ENCODE data around the gene SRBD1. TPM values are rescaled to one million over a fixed set of nuclear protein-coding genes. Genes with fewer than 3 reads are reported as not detected.

The SRBD1 gene
- total and polyA plus RNA-seq, 7 donors: 2.3 to 6.4 (median 4.0) TPM

GRCh38 chr2:45418532-45418931, 192.5 kb downstream of the SRBD1 start:
- intact Hi-C loops (cut with DNase I): no loop called here
- WGBS, 3 donors: 40 to 66% (median 60%) methylated on average over 3 of the region's 3 CpGs
- H3K4me1 ChIP-seq: no peaks in the 10 kb centered on the region
- peaks cover 0 to 13% of the 10 kb centered on the region in 2 donors for H3K36me3 ChIP-seq (ENCODE audit: insufficient read depth in 1 of 2, low read depth in 1 of 2)
- no peaks in the 10 kb centered on the region for H3K27me3 ChIP-seq (ENCODE audit: insufficient read depth in 3 of 3, low read length in 2 of 3)
- ATAC-seq: no peak
- no peak for DNase-seq
- H3K27ac ChIP-seq: no peak overlapping the region
- TF ChIP-seq, protein P1, sequence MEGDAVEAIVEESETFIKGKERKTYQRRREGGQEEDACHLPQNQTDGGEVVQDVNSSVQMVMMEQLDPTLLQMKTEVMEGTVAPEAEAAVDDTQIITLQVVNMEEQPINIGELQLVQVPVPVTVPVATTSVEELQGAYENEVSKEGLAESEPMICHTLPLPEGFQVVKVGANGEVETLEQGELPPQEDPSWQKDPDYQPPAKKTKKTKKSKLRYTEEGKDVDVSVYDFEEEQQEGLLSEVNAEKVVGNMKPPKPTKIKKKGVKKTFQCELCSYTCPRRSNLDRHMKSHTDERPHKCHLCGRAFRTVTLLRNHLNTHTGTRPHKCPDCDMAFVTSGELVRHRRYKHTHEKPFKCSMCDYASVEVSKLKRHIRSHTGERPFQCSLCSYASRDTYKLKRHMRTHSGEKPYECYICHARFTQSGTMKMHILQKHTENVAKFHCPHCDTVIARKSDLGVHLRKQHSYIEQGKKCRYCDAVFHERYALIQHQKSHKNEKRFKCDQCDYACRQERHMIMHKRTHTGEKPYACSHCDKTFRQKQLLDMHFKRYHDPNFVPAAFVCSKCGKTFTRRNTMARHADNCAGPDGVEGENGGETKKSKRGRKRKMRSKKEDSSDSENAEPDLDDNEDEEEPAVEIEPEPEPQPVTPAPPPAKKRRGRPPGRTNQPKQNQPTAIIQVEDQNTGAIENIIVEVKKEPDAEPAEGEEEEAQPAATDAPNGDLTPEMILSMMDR (IDR thresholded peaks at IDR 0.05): no peak
- no peaks in the 10 kb centered on the region for H3K9me3 ChIP-seq
- no peak overlapping the region for H3K4me3 ChIP-seq

DNA sequence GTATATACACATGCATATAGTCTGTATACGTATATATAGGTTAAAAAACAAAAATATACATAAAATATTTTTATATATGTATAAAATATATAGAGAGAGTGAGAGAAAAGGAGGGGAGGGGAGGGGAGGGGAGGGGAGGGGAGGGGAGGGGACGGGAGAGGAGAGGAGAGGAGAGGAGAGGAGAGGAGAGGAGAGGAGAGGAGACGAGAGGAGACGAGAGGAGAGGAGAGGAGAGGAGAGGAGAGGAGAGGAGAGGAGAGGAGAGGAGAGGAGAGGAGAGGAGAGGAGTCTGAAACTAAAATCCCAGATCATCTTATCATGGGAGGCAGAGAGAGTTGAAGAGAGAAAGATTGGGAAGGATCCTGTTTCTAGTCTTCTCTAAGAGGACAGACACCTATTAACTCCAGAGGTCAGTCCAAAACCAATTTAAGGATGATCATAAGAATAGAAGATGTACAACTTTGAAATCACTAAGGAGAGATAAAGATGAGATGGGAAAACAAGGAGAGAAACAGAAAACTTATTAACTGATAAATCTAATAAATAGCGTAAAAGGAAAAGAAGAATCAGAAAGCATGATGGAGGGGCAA, 195.4 kb downstream of the SRBD1 start:
- Histone ChIP-seq H3K27me3 (ENCODE audit: insufficient read depth in 3 of 3, low read length in 2 of 3) (no peaks in the 10 kb centered on the region), H3K4me1 (no peaks in the 10 kb centered on the region), H3K36me3 (ENCODE audit: insufficient read depth in 1 of 2, low read depth in 1 of 2) (peaks cover 0 to 13% of the 10 kb centered on the region in 2 donors), H3K4me3 (no peak overlapping the region), H3K9me3 (no peaks in the 10 kb centered on the region), H3K27ac (no peak overlapping the region)
- intact Hi-C loops (cut with DNase I): no loop called here
- WGBS, 3 donors: 44 to 98% (median 98%) methylated on average over 2 to 5 of the region's 5 CpGs
- TF ChIP-seq, protein P1 (IDR thresholded peaks at IDR 0.05): no peak
- DNase-seq (no peak), ATAC-seq (no peak)

- H3K27ac ChIP-seq: no peak overlapping the region
- 26 to 39% (median 33%) methylated on average over 2 of the region's 2 CpGs for WGBS, 3 donors
- no peaks in the 10 kb centered on the region for H3K27me3 ChIP-seq (ENCODE audit: insufficient read depth in 3 of 3, low read length in 2 of 3)
- TF ChIP-seq, protein P1 (IDR thresholded peaks at IDR 0.05): no peak
- intact Hi-C loops (cut with DNase I): no loop called here
- ATAC-seq (no peak), DNase-seq (no peak)
- H3K4me1 ChIP-seq: no peaks in the 10 kb centered on the region
- no peak overlapping the region for H3K4me3 ChIP-seq
- H3K9me3 ChIP-seq: no peaks in the 10 kb centered on the region
- H3K36me3 ChIP-seq (ENCODE audit: insufficient read depth in 1 of 2, low read depth in 1 of 2): peaks cover 0 to 5% of the 10 kb centered on the region in 2 donors
Measured at GRCh38 chr2:45412754-45413379, 198.2 kb downstream of the SRBD1 start.

- no peak for DNase-seq
- Histone ChIP-seq H3K27ac (no peak overlapping the region), H3K4me1 (peaks cover 3% of the 10 kb centered on the region), H3K27me3 (ENCODE audit: insufficient read depth in 3 of 3, low read length in 2 of 3) (no peaks in the 10 kb centered on the region), H3K4me3 (no peak overlapping the region), H3K36me3 (ENCODE audit: insufficient read depth in 1 of 2, low read depth in 1 of 2) (no peaks in the 10 kb centered on the region), H3K9me3 (no peaks in the 10 kb centered on the region)
- TF ChIP-seq, protein P1 (IDR thresholded peaks at IDR 0.05): no peak
- intact Hi-C loops (cut with DNase I): no loop called here
- 93 to 100% (median 99%) methylated on average over 1 of the region's 1 CpG for WGBS, 3 donors
- no peak for ATAC-seq
Measured at GRCh38 chr2:45409677-45410076, 201.4 kb downstream of the SRBD1 start.

Data from psoas muscle (tissue), 8 donors.